ENCODE results near the gene RGS6. TPM values are rescaled to one million over a fixed set of nuclear protein-coding genes. Genes with fewer than 3 reads are reported as not detected.

RGS6 gene
- total RNA-seq, 4 donors from 2014 or later: 0.46 to 3.7 (median 1.6) TPM

DNA sequence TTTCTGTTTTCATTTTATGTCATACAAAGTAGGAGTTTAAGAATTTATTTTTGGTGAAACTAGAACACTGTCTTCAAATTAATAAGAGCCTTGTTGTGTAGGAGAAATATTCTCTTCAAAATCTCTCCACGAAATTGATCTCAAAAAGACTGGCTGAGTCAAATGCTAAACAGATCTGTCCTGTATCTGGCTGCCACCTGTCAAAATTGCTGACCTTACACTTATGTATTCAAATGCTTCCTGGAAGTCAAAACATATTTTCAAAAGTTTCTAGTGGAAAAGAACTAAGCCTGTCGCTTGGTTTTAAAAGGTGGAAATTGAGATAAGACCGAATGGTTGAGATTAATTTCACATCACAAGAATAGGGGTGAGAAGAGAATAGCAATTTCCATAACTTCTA is 121.4 kb downstream of the RGS6 start:
- Histone ChIP-seq H3K36me3 (no peaks in the 10 kb centered on the region), H3K4me1 (no peaks in the 10 kb centered on the region), H3K4me3 (no peak overlapping the region), H3K9me3 (no peaks in the 10 kb centered on the region), H3K27me3 (no peaks in the 10 kb centered on the region), H3K27ac (no peak overlapping the region)
- in situ Hi-C loops (cut with MboI; ENCODE audit: low sequenced_read_pairs in 4 of 4) (no loop called here), intact Hi-C loops (cut with DNase I; ENCODE audit: low total_unique reads) (no loop called here)
- DNase-seq: no peak
- no peak for ATAC-seq
- TF ChIP-seq POLR2A (IDR thresholded peaks at IDR 0.05): no peak
- TF ChIP-seq, protein P1, sequence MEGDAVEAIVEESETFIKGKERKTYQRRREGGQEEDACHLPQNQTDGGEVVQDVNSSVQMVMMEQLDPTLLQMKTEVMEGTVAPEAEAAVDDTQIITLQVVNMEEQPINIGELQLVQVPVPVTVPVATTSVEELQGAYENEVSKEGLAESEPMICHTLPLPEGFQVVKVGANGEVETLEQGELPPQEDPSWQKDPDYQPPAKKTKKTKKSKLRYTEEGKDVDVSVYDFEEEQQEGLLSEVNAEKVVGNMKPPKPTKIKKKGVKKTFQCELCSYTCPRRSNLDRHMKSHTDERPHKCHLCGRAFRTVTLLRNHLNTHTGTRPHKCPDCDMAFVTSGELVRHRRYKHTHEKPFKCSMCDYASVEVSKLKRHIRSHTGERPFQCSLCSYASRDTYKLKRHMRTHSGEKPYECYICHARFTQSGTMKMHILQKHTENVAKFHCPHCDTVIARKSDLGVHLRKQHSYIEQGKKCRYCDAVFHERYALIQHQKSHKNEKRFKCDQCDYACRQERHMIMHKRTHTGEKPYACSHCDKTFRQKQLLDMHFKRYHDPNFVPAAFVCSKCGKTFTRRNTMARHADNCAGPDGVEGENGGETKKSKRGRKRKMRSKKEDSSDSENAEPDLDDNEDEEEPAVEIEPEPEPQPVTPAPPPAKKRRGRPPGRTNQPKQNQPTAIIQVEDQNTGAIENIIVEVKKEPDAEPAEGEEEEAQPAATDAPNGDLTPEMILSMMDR (IDR thresholded peaks at IDR 0.05 in 4 of 5, conservative IDR thresholded peaks at IDR 0.05 in 1 of 5): no peak

DNA sequence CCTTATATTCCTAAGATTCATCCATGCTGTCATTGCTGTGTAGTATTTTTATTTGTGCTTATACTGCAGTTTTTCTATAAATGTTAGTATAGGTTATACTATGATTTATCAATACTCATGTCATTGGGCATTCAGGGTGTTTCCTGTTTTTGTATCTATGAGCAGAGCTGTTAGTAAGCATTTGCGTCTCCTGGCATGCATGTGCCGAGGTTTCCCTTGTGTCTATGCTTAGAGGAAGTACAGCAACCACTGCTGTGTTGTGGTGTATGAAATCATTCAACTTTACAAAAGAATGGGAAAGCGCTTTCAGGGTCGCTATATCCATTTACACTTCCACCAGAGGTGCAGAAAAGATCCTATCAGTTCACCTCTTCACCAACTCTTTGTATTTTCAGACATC is 122.7 kb downstream of the RGS6 start:
- Histone ChIP-seq H3K4me3 (no peak overlapping the region), H3K27ac (no peak overlapping the region), H3K36me3 (no peaks in the 10 kb centered on the region), H3K4me1 (no peaks in the 10 kb centered on the region), H3K27me3 (no peaks in the 10 kb centered on the region), H3K9me3 (no peaks in the 10 kb centered on the region)
- ATAC-seq (no peak), DNase-seq (no peak)
- in situ Hi-C loops (cut with MboI; ENCODE audit: low sequenced_read_pairs in 4 of 4): no loop called here
- intact Hi-C loops (cut with DNase I; ENCODE audit: low total_unique reads): no loop called here
- TF ChIP-seq, protein P1 (IDR thresholded peaks at IDR 0.05 in 4 of 5, conservative IDR thresholded peaks at IDR 0.05 in 1 of 5): no peak
- no peak for TF ChIP-seq POLR2A (IDR thresholded peaks at IDR 0.05)

DNA sequence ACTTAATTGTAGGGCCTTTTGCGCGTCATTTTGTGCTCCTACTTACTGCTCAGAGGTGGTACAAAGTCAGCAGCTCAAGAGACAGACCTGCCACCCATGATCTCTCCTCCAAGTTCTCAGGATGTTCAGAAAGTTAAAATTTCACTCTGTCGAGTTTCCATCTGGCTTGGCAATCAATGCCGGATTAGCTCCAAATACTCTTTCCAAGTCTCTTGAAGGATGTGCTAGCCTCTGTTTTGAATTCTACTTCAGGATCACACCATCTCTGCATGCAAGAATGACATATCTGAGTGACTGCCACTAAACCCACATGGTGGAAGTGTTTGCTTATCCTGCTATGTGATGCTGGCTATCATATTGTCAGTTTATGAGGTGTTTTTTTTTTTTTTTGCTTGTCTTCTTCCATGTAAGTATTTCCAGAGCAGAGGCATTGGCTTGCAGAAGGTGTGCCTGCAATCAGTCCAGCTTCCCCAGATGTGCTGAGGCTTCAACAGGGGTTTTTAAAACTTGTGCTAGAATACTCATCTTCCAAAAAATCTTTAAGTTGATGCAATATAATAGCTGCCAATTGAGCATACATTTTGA is 125.6 kb downstream of the RGS6 start:
- Histone ChIP-seq H3K4me3 (no peak overlapping the region), H3K27ac (no peak overlapping the region), H3K4me1 (no peaks in the 10 kb centered on the region), H3K27me3 (no peaks in the 10 kb centered on the region), H3K9me3 (no peaks in the 10 kb centered on the region), H3K36me3 (no peaks in the 10 kb centered on the region)
- ATAC-seq: no peak
- no peak for TF ChIP-seq POLR2A (IDR thresholded peaks at IDR 0.05)
- TF ChIP-seq, protein P1 (IDR thresholded peaks at IDR 0.05 in 4 of 5, conservative IDR thresholded peaks at IDR 0.05 in 1 of 5): no peak
- DNase-seq: no peak
- intact Hi-C loops (cut with DNase I; ENCODE audit: low total_unique reads): no loop called here
- in situ Hi-C loops (cut with MboI; ENCODE audit: low sequenced_read_pairs in 4 of 4): no loop called here

DNA sequence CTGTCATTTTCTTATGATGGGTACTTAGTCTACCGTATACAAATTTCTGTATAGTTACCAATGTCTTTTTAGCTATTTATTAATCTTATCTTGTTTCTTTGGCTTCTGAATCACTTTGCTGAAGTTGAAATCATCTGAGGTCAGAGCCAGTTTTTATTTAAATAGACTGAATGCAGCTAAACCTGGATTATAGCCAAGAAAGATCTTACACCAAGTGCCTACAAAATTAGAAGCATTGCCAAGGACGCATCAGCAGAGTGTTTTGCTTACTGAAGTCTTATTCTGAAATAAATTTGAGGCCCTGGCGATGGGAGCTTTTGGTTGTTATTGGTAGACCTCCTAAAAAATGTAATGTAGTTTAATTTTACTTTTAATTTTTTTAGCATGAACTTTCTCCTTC is 128.2 kb downstream of the RGS6 start:
- intact Hi-C loops (cut with DNase I; ENCODE audit: low total_unique reads): no loop called here

More for the DNA sequence above, 128.2 kb downstream of the RGS6 start:
- no peaks in the 10 kb centered on the region for H3K9me3 ChIP-seq
- H3K4me3 ChIP-seq: no peak overlapping the region
- H3K27me3 ChIP-seq: no peaks in the 10 kb centered on the region
- in situ Hi-C loops (cut with MboI; ENCODE audit: low sequenced_read_pairs in 4 of 4): no loop called here
- H3K4me1 ChIP-seq: no peaks in the 10 kb centered on the region
- no peak overlapping the region for H3K27ac ChIP-seq
- H3K36me3 ChIP-seq: no peaks in the 10 kb centered on the region
- DNase-seq (no peak), ATAC-seq (no peak)
- TF ChIP-seq, protein P1 (IDR thresholded peaks at IDR 0.05 in 4 of 5, conservative IDR thresholded peaks at IDR 0.05 in 1 of 5): no peak
- no peak for TF ChIP-seq POLR2A (IDR thresholded peaks at IDR 0.05)

Measured in gastrocnemius medialis (tissue), 4 donors.